Stimulated activated naive CD8-positive, alpha-beta T cell treated with anti-CD3 and anti-CD28 coated beads, Interleukin-15, Interleukin-2, amounts not matched to agents 100 ng/mL and 50 ng/mL, for 24 hours (primary cell): Measurements from ENCODE around the gene SF3A2.
A peak's percentile ranks its signal among the peaks of the same experiment; 100 is the strongest.

ENCODE experiments used
- H3K27ac Mint-ChIP-seq: one replicate; pipeline ENCODE4 v1.8.0; 2021; ENCODE audit warnings: mild to moderate bottlenecking, mixed read lengths
- H3K27me3 Mint-ChIP-seq: one replicate; pipeline ENCODE4 v1.8.0; 2021; ENCODE audit warnings: mixed read lengths
- H3K36me3 Mint-ChIP-seq: one replicate; pipeline ENCODE4 v1.8.0; 2021; ENCODE audit warnings: low read depth, mixed read lengths
- H3K4me1 Mint-ChIP-seq: one replicate; pipeline ENCODE4 v1.8.0; 2021; ENCODE audit warnings: low read depth, mixed read lengths
- H3K4me3 Mint-ChIP-seq: one replicate; pipeline ENCODE4 v1.8.0; 2021; ENCODE audit warnings: mild to moderate bottlenecking, mixed read lengths
- H3K9me3 Mint-ChIP-seq: one replicate; pipeline ENCODE4 v1.8.0; 2021; ENCODE audit warnings: mixed read lengths

Gene SF3A2

GRCh38 chr19:2239173-2239572, 2.5 kb downstream of the SF3A2 start:
- H3K4me1 Mint-ChIP-seq, result peaks cover 71% of the 10 kb centered on the region
- H3K36me3 Mint-ChIP-seq, result peaks cover 64% of the 10 kb centered on the region
- peak overlapping the region; percentile 98 for H3K4me3 Mint-ChIP-seq
- H3K27me3 Mint-ChIP-seq, result peaks cover 4% of the 10 kb centered on the region
- no peaks in the 10 kb centered on the region for H3K9me3 Mint-ChIP-seq
- peak overlapping the region; percentile 91 for H3K27ac Mint-ChIP-seq

- H3K36me3 Mint-ChIP-seq, result peaks cover 67% of the 10 kb centered on the region
- H3K9me3 Mint-ChIP-seq, result no peaks in the 10 kb centered on the region
- H3K4me3 Mint-ChIP-seq, result peak overlapping the region; percentile 98
- peaks cover 4% of the 10 kb centered on the region for H3K27me3 Mint-ChIP-seq
- H3K4me1 Mint-ChIP-seq, result peaks cover 62% of the 10 kb centered on the region
- H3K27ac Mint-ChIP-seq, result peak overlapping the region; percentile 91
Observed at GRCh38 chr19:2239771-2240770, 3.4 kb downstream of the SF3A2 start.

GRCh38 chr19:2240881-2241760, 4.5 kb downstream of the SF3A2 start:
- peaks cover 4% of the 10 kb centered on the region for H3K27me3 Mint-ChIP-seq
- no peaks in the 10 kb centered on the region for H3K9me3 Mint-ChIP-seq
- peaks cover 59% of the 10 kb centered on the region for H3K4me1 Mint-ChIP-seq

GRCh38 chr19:2242092-2242537, 5.5 kb downstream of the SF3A2 start:
- peak overlapping the region; percentile 98 for H3K4me3 Mint-ChIP-seq
- H3K36me3 Mint-ChIP-seq, result peaks cover 63% of the 10 kb centered on the region
- H3K9me3 Mint-ChIP-seq, result no peaks in the 10 kb centered on the region
- peaks cover 53% of the 10 kb centered on the region for H3K4me1 Mint-ChIP-seq
- H3K27ac Mint-ChIP-seq, result no peak overlapping the region
- H3K27me3 Mint-ChIP-seq, result no peaks in the 10 kb centered on the region

More at GRCh38 chr19:2240881-2241760, 4.5 kb downstream of the SF3A2 start:
- Mint-ChIP-seq H3K27ac (peak overlapping the region; percentile 68), H3K4me3 (peak overlapping the region; percentile 98), H3K36me3 (peaks cover 70% of the 10 kb centered on the region)

GRCh38 chr19:2242816-2243215, 6.2 kb downstream of the SF3A2 start:
- Mint-ChIP-seq H3K27ac (no peak overlapping the region), H3K9me3 (no peaks in the 10 kb centered on the region), H3K4me1 (peaks cover 47% of the 10 kb centered on the region), H3K4me3 (no peak overlapping the region), H3K36me3 (peaks cover 57% of the 10 kb centered on the region), H3K27me3 (no peaks in the 10 kb centered on the region)

- peaks cover 50% of the 10 kb centered on the region for H3K36me3 Mint-ChIP-seq
- H3K27ac Mint-ChIP-seq, result no peak overlapping the region
- no peaks in the 10 kb centered on the region for H3K27me3 Mint-ChIP-seq
- no peak overlapping the region for H3K4me3 Mint-ChIP-seq
- H3K4me1 Mint-ChIP-seq, result peaks cover 41% of the 10 kb centered on the region
- H3K9me3 Mint-ChIP-seq, result no peaks in the 10 kb centered on the region
Observed at GRCh38 chr19:2243274-2244124, 6.9 kb downstream of the SF3A2 start.

GRCh38 chr19:2244125-2244411, 7.4 kb downstream of the SF3A2 start:
- peaks cover 46% of the 10 kb centered on the region for H3K36me3 Mint-ChIP-seq
- H3K9me3 Mint-ChIP-seq, result no peaks in the 10 kb centered on the region
- H3K4me3 Mint-ChIP-seq, result no peak overlapping the region
- no peaks in the 10 kb centered on the region for H3K27me3 Mint-ChIP-seq
- no peak overlapping the region for H3K27ac Mint-ChIP-seq
- peaks cover 35% of the 10 kb centered on the region for H3K4me1 Mint-ChIP-seq

GRCh38 chr19:2244486-2244885, 7.9 kb downstream of the SF3A2 start:
- Mint-ChIP-seq H3K27ac (no peak overlapping the region), H3K4me1 (peaks cover 31% of the 10 kb centered on the region), H3K9me3 (no peaks in the 10 kb centered on the region), H3K36me3 (peaks cover 43% of the 10 kb centered on the region), H3K27me3 (no peaks in the 10 kb centered on the region), H3K4me3 (no peak overlapping the region)

- Mint-ChIP-seq H3K36me3 (peaks cover 36% of the 10 kb centered on the region), H3K9me3 (no peaks in the 10 kb centered on the region), H3K27me3 (no peaks in the 10 kb centered on the region), H3K4me3 (no peak overlapping the region), H3K27ac (no peak overlapping the region), H3K4me1 (peaks cover 24% of the 10 kb centered on the region)
Observed at GRCh38 chr19:2245273-2245672, 8.6 kb downstream of the SF3A2 start.

GRCh38 chr19:2246014-2246620, 9.5 kb downstream of the SF3A2 start:
- Mint-ChIP-seq H3K4me3 (no peak overlapping the region), H3K36me3 (peaks cover 28% of the 10 kb centered on the region), H3K9me3 (no peaks in the 10 kb centered on the region), H3K27me3 (no peaks in the 10 kb centered on the region), H3K4me1 (peaks cover 15% of the 10 kb centered on the region), H3K27ac (no peak overlapping the region)

- Mint-ChIP-seq H3K4me1 (peaks cover 8% of the 10 kb centered on the region), H3K27me3 (no peaks in the 10 kb centered on the region), H3K4me3 (no peak overlapping the region), H3K27ac (no peak overlapping the region), H3K36me3 (peaks cover 25% of the 10 kb centered on the region), H3K9me3 (no peaks in the 10 kb centered on the region)
Observed at GRCh38 chr19:2246801-2247361, 10.3 kb downstream of the SF3A2 start.

- Mint-ChIP-seq H3K27me3 (no peaks in the 10 kb centered on the region), H3K4me1 (peaks cover 4% of the 10 kb centered on the region), H3K9me3 (no peaks in the 10 kb centered on the region), H3K4me3 (no peak overlapping the region), H3K27ac (no peak overlapping the region), H3K36me3 (peaks cover 21% of the 10 kb centered on the region)
Observed at GRCh38 chr19:2247433-2248101, 10.9 kb downstream of the SF3A2 start.

GRCh38 chr19:2248136-2249009, 11.7 kb downstream of the SF3A2 start:
- Mint-ChIP-seq H3K4me3 (no peak overlapping the region), H3K36me3 (peaks cover 17% of the 10 kb centered on the region), H3K27ac (no peak overlapping the region), H3K9me3 (no peaks in the 10 kb centered on the region), H3K4me1 (peaks cover 5% of the 10 kb centered on the region), H3K27me3 (no peaks in the 10 kb centered on the region)
